H1 (cell line): ENCODE measurements around the gene C3orf38. TPM values are rescaled to one million over a fixed set of nuclear protein-coding genes. Genes with fewer than 3 reads are reported as not detected.
A peak's percentile ranks its signal among the peaks of the same experiment; 100 is the strongest.

Source experiments
- CTCF ChIA-PET: fragments of 300-600 bp; sonication (Branson Sonifier 250); formaldehyde crosslinking; loops from one replicate; lab custom pipeline; 2021; ENCODE audit not compliant: partially characterized antibody; lab: Charles Lee
- POLR2A ChIA-PET: fragments of 300-600 bp; sonication (Branson Sonifier 250); formaldehyde crosslinking; loops from one replicate; lab custom pipeline; 2021; ENCODE audit warnings: inconsistent platforms; ENCODE audit not compliant: partially characterized antibody; lab: Charles Lee
- DNase-seq, 2 experiments: peaks; one replicate each; pipeline versions ENCODE4 v3.0.0 to v3.0.0-alpha.2; 2010 to 2022; ENCODE audit warnings: low spot score in 2 of 2, low read depth in 1 of 2, mixed read lengths in 1 of 2
- FAIRE-seq: peaks from 2 replicates; lab custom pipeline; 2011; peaks lifted over from hg19 to GRCh38; lab: Jason Lieb, UNC
- H2AFZ ChIP-seq: 2 replicates; pipeline ENCODE4 v1.8.1; 2012; ENCODE audit warnings: low read length, inconsistent platforms
- H2AK5ac ChIP-seq: 2 replicates; pipeline ENCODE4 v1.6.1; 2013; ENCODE audit warnings: low read depth, low read length
- H2BK120ac ChIP-seq: replicated peaks from 2 replicates; pipeline ENCODE3; 2013; ENCODE audit warnings: low read depth, low read length, inconsistent platforms
- H2BK12ac ChIP-seq: 2 replicates; pipeline ENCODE4 v1.6.1; 2013; ENCODE audit warnings: low read depth, low read length
- H2BK15ac ChIP-seq: 2 replicates; pipeline ENCODE4 v1.6.1; 2013; ENCODE audit warnings: low read length
- H2BK20ac ChIP-seq: 2 replicates; pipeline ENCODE4 v1.6.1; 2013; ENCODE audit warnings: low read length
- H2BK5ac ChIP-seq: 2 replicates; pipeline ENCODE4 v1.6.1; 2013; ENCODE audit warnings: low read depth, low read length
- H3K14ac ChIP-seq: 2 replicates; pipeline ENCODE4 v1.6.1; 2013; ENCODE audit warnings: inconsistent platforms; ENCODE audit not compliant: insufficient read length
- H3K18ac ChIP-seq: 2 replicates; pipeline ENCODE4 v1.6.1; 2013; ENCODE audit warnings: low read length; ENCODE audit errors: extremely low read depth
- H3K23ac ChIP-seq: 2 replicates; pipeline ENCODE4 v1.6.1; 2013; ENCODE audit warnings: inconsistent platforms; ENCODE audit not compliant: insufficient read length
- H3K23me2 ChIP-seq: 2 replicates; pipeline ENCODE4 v1.6.1; 2013; ENCODE audit warnings: low read depth, low read length
- H3K27ac ChIP-seq: 2 replicates; pipeline ENCODE4 v1.6.1; 2011; ENCODE audit warnings: low read depth, low read length, inconsistent platforms
- H3K27me3 ChIP-seq, 4 experiments: replicated peaks in 1 of 4; 1 replicate in 1 of 4; 2 replicates in 3 of 4; pipeline versions ENCODE4 v1.6.1 to v1.8.1; 2011 to 2013; ENCODE audit warnings: low read length in 3 of 4, mild to moderate bottlenecking in 3 of 4, inconsistent platforms in 2 of 4, mixed read lengths in 2 of 4, moderate library complexity in 1 of 4; ENCODE audit not compliant: control insufficient read depth in 3 of 4, insufficient read depth in 3 of 4; ENCODE audit errors: extremely low read depth in 1 of 4
- H3K36me3 ChIP-seq, 4 experiments: 2 replicates each; pipeline versions ENCODE4 v1.6.1 to v1.8.1; 2011 to 2013; ENCODE audit warnings: mild to moderate bottlenecking in 4 of 4, low read length in 3 of 4, moderate library complexity in 2 of 4, control low read depth in 1 of 4, inconsistent platforms in 1 of 4; ENCODE audit not compliant: insufficient read depth in 4 of 4, control insufficient read depth in 2 of 4
- H3K4ac ChIP-seq: replicated peaks from 2 replicates; pipeline ENCODE3; 2013; ENCODE audit warnings: low read length, low read depth, mixed read lengths, inconsistent platforms; ENCODE audit not compliant: insufficient read length
- H3K4me1 ChIP-seq, 4 experiments: replicated peaks in 1 of 4; 1 replicate in 1 of 4; 2 replicates in 3 of 4; pipeline versions ENCODE4 v1.6.1 to v1.8.1; 2011 to 2013; ENCODE audit warnings: low read length in 3 of 4, inconsistent platforms in 2 of 4, mixed read lengths in 1 of 4; ENCODE audit not compliant: insufficient read depth in 4 of 4, control insufficient read depth in 3 of 4
- H3K4me2 ChIP-seq, 2 experiments: 2 replicates each; pipeline versions ENCODE4 v1.6.1 to v1.8.1; 2011 to 2013; ENCODE audit warnings: low read depth in 2 of 2, low read length in 2 of 2, control low read depth in 1 of 2, inconsistent platforms in 1 of 2, mild to moderate bottlenecking in 1 of 2; ENCODE audit not compliant: insufficient read depth in 1 of 2
- H3K4me3 ChIP-seq, 4 experiments: fragments of 200-600, 300-600 bp in 1 of 4; sonication (generic), shearing (Covaris generic), sonication (Bioruptor Twin) in 1 of 4; 2 replicates each; pipeline versions ENCODE4 v1.5.1 to v1.8.1; 2011 to 2016; ENCODE audit warnings: low read length in 4 of 4, low read depth in 3 of 4, control low read depth in 2 of 4, inconsistent platforms in 2 of 4, mild to moderate bottlenecking in 2 of 4, mixed read lengths in 1 of 4, moderate library complexity in 1 of 4; ENCODE audit not compliant: insufficient read depth in 2 of 4; ENCODE audit errors: extremely low read depth in 1 of 4
- H3K56ac ChIP-seq: replicated peaks from 2 replicates; pipeline ENCODE3; 2013; ENCODE audit warnings: low read depth, mild to moderate bottlenecking, mixed read lengths, low read length, inconsistent platforms; ENCODE audit not compliant: insufficient read length
- H3K79me1 ChIP-seq: 2 replicates; pipeline ENCODE4 v1.6.1; 2013; ENCODE audit warnings: low read depth, low read length, control low read depth
- H3K79me2 ChIP-seq, 2 experiments: 2 replicates each; pipeline versions ENCODE4 v1.6.1 to v1.8.1; 2012 to 2013; ENCODE audit warnings: low read length in 2 of 2, mild to moderate bottlenecking in 2 of 2, inconsistent platforms in 1 of 2; ENCODE audit not compliant: insufficient read depth in 2 of 2, control insufficient read depth in 1 of 2
- H3K9ac ChIP-seq, 4 experiments: replicated peaks in 1 of 4; 1 replicate in 1 of 4; 2 replicates in 3 of 4; pipeline versions ENCODE4 v1.6.1 to v1.8.1; 2011 to 2013; ENCODE audit warnings: low read depth in 3 of 4, low read length in 3 of 4, control low read depth in 2 of 4, mild to moderate bottlenecking in 2 of 4, moderate library complexity in 2 of 4, inconsistent platforms in 1 of 4; ENCODE audit errors: extremely low read depth in 1 of 4
- H3K9me3 ChIP-seq, 2 experiments: 2 replicates each; pipeline versions ENCODE4 v1.6.1 to v1.8.1; 2012 to 2013; ENCODE audit warnings: mild to moderate bottlenecking in 2 of 2, moderate library complexity in 2 of 2, control low read depth in 1 of 2, inconsistent platforms in 1 of 2, low read depth in 1 of 2, low read length in 1 of 2, mixed read lengths in 1 of 2; ENCODE audit not compliant: insufficient read depth in 2 of 2
- H4K20me1 ChIP-seq, 2 experiments: replicated peaks in 1 of 2; 2 replicates each; pipeline versions ENCODE3 to v1.8.1; 2011 to 2013; ENCODE audit warnings: inconsistent platforms in 2 of 2, low read length in 2 of 2, mild to moderate bottlenecking in 1 of 2; ENCODE audit not compliant: insufficient read depth in 2 of 2, control insufficient read depth in 1 of 2
- H4K5ac ChIP-seq: 2 replicates; pipeline ENCODE4 v1.6.1; 2013; ENCODE audit warnings: low read length, low read depth, mixed read lengths, inconsistent platforms; ENCODE audit not compliant: insufficient read length
- H4K8ac ChIP-seq: 2 replicates; pipeline ENCODE4 v1.8.0; 2013; ENCODE audit warnings: mild to moderate bottlenecking, moderate library complexity, low read length, inconsistent platforms; ENCODE audit not compliant: insufficient read depth; ENCODE audit errors: extremely low read depth
- H4K91ac ChIP-seq: replicated peaks from 2 replicates; pipeline ENCODE3; 2013; ENCODE audit warnings: low read length, mixed read lengths, inconsistent platforms; ENCODE audit not compliant: insufficient read length
- FOSL1 ChIP-seq: IDR thresholded peaks from 2 replicates; pipeline ENCODE4 v1.6.1; 2011; ENCODE audit warnings: mild to moderate bottlenecking, low read depth, low read length, moderate library complexity; ENCODE audit not compliant: insufficient read depth
- SIRT6 ChIP-seq: IDR thresholded peaks from one replicate; pipeline ENCODE4 v1.7.1; 2012; ENCODE audit warnings: low read length, inconsistent platforms
- SP1 ChIP-seq: IDR thresholded peaks from 2 replicates; pipeline ENCODE4 v1.6.1; 2011; ENCODE audit warnings: low read depth, low read length
- WGBS, 2 experiments: shearing (Covaris generic) in 1 of 2; methylation state at CpG; one replicate each; pipeline versions ENCODE4 v1.1.6 to v1.1.7; 2013 to 2015; ENCODE audit warnings: low lambda C conversion rate in 2 of 2, mixed read lengths in 2 of 2, inconsistent platforms in 1 of 2, low coverage in 1 of 2, missing lambda C conversion rate in 1 of 2; ENCODE audit not compliant: insufficient replicate concordance in 2 of 2, insufficient coverage in 1 of 2, insufficient read length in 1 of 2; ENCODE audit errors: extremely low coverage in 1 of 2, missing lambda C conversion rate in 1 of 2; 5-methylcytosine and 5-hydroxymethylcytosine counted together
- polyA plus RNA-seq, 7 experiments: library from polyadenylated mRNA; depleted of rRNA in 3 of 7; stranded (reverse) in 5 of 7; unstranded in 2 of 7; fragments of >200 nt in 5 of 7; fragments of 200-250 nt in 2 of 7; gene quantifications; 1 replicate in 5 of 7; 2 replicates in 1 of 7; 4 replicates in 1 of 7; pipeline versions ENCODE4 v1.2.1 to v1.2.3, GENCODE V29; 2011 to 2013; ENCODE audit warnings: missing spikeins in 2 of 7, mixed read lengths in 2 of 7
- total RNA-seq: library from RNA; stranded (reverse); fragmentation: NEBNext Ultra II Directional; extraction: Animal tissue kit (Norgen Biotek cat#: 25700); gene quantifications from 2 replicates; pipeline ENCODE4 v1.2.1, GENCODE V29; 2021

C3orf38 gene
- total and polyA plus RNA-seq, 2 of the 8 experiments (the other 6 are each of a cell fraction or from before 2014, with no cell fraction given): 8.6 to 32.1 TPM

DNA sequence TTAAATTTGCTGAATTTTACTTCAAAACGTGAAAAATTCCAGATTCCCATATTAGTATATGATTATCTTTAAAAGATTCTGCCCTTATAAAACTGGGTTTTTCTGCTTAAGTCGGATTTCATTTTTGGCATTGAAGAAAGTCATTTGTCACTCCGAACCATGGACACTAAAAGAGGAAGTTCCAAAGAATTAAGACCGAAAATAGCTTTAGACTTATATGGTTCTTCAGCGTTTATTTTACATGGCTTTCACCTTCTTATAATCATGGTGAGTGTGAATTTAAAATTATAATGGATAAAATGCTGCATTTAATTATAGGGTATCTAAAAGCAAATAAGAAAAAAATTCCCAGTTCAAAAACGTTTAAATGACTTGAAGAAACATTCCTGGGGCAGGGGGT, 1.0 kb downstream of the C3orf38 start:
- Histone ChIP-seq H4K20me1 (peaks cover 0 to 2% of the 10 kb centered on the region in 2 experiments), H3K4me3 (peak overlapping the region; percentile 75 to 99 (median 96)), H2BK120ac (no peak overlapping the region), H4K91ac (no peak overlapping the region), H3K9ac (peak overlapping the region in 2 of 4 experiments; percentile 84 to 95; a peak in 4 of 7 replicates), H2BK15ac (no peak overlapping the region), H2AFZ (no peak overlapping the region), H2BK20ac (no peak overlapping the region), H3K4me1 (no peaks in the 10 kb centered on the region), H4K5ac (no peak overlapping the region), H3K36me3 (peaks cover 4 to 26% (median 10%) of the 10 kb centered on the region in 4 experiments; a peak in 6 of 8 replicates), H2AK5ac (no peak overlapping the region), H4K8ac (no peak overlapping the region), H3K9me3 (no peaks in the 10 kb centered on the region)
- FAIRE-seq: no peak
- DNase-seq: no peak
- TF ChIP-seq SIRT6: no peak
- no peak for TF ChIP-seq FOSL1
- TF ChIP-seq SP1: no peak
- TF ChIP-seq, all 59 proteins: peak for 0
- H2BK5ac ChIP-seq: no peak overlapping the region
- H3K79me1 ChIP-seq: no peaks in the 10 kb centered on the region
- 13% methylated on average over 6 of the region's 6 CpGs; no CpG with 5 or more reads in 1 of the 2 experiments for WGBS, 2 experiments
- no peak overlapping the region for H3K27ac ChIP-seq
- no peak overlapping the region for H3K14ac ChIP-seq
- peaks cover 3 to 82% of the 10 kb centered on the region in 2 experiments; a peak in 3 of 4 replicates for H3K79me2 ChIP-seq
- no peak overlapping the region for H3K23ac ChIP-seq
- no peak overlapping the region for H3K56ac ChIP-seq
- peak overlapping the region; percentile 75 to 78 for H3K4me2 ChIP-seq
- no peaks in the 10 kb centered on the region for H3K27me3 ChIP-seq
- ChIA-PET POLR2A (interaction anchor here (1.0 to 3.5 kb wide), 3 partner anchors 19 to 92 kb away, joined by 4 to 19 read pairs (median 17); partner anchors contain the start of genes CGGBP1 and ZNF654), CTCF (interaction anchor here (0.6 to 2.0 kb wide), 4 partner anchors 24 to 766 kb away, joined by 3 to 6 read pairs (median 4); no protein-coding TSS in a partner anchor)
- H3K18ac ChIP-seq: no peak overlapping the region
- H3K4ac ChIP-seq: no peak overlapping the region
- H2BK12ac ChIP-seq: no peak overlapping the region
- peaks cover 2% of the 10 kb centered on the region; the same call in 1 of the 2 replicates for H3K23me2 ChIP-seq
